Eye (tissue), 1 donor: ENCODE data around the gene TROAP.
"Not testable (repeated sequence)": the region's sequence is repeated elsewhere in the genome, so short reads cannot be mapped to it uniquely, and the experiment has no call there.

Source experiments
- DNase-seq: peaks from one replicate; pipeline ENCODE4 v3.0.0-alpha.2; 2015

The TROAP gene

DNA sequence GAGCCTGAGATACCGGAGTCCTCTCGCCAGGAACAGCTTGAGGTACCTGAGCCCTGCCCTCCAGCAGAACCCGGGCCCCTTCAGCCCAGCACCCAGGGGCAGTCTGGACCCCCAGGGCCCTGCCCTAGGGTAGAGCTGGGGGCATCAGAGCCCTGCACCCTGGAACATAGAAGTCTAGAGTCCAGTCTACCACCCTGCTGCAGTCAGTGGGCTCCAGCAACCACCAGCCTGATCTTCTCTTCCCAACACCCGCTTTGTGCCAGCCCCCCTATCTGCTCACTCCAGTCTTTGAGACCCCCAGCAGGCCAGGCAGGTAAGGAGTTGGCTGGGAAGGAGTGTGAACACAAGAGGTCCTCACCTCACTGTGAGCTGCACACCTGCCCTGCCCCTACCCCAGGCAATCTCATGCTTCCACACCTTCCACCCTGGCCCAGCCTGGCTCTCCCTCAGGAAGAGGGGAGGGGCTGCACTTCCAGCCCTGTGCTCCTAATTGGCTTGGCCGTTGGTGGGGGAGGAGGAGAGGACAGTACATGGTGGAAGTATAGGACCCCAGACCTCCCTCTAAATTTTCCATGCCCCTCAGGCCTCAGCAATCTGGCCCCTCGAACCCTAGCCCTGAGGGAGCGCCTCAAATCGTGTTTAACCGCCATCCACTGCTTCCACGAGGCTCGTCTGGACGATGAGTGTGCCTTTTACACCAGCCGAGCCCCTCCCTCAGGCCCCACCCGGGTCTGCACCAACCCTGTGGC is 7.8 kb downstream of the TROAP start:
- DNase-seq, result no peak

DNA sequence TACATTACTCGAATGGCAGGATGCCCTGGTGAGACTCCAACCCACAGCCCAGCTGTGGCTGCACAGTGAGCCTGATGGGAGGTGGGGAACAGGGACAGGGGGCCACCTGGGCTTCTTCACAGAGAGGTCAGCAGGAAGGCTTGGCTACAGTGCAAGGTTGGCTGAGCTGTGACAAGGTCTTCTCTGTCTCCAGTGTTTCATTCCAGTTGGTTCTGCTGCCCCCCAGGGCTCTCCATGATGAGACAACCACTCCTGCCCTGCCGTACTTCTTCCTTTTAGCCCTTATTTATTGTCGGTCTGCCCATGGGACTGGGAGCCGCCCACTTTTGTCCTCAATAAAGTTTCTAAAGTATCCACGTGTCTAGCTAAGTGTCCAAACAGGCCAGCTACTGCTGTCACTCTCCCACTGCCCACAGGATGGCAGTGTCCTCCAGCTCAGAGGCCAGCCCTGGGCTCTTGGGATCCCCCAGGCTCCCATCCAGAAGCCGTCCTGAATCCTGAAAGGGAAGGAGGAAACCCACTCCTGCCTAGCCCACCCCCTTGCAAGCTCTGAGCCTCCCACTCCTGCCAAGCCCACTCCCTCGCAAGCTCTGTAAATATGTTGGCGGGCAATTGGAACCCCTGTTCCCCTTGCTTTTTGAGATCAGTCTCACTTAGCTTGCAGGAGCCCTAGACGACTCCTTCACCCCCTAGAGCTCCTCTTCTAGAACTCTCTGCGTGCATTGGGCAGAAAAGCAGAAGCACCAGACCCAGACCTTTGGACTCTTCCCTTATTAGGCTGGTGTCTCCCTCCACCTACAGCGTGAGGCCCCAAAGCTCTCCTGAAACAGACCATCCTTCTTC is 8.5 kb downstream of the TROAP start:
- peak; percentile 89 for DNase-seq

DNA sequence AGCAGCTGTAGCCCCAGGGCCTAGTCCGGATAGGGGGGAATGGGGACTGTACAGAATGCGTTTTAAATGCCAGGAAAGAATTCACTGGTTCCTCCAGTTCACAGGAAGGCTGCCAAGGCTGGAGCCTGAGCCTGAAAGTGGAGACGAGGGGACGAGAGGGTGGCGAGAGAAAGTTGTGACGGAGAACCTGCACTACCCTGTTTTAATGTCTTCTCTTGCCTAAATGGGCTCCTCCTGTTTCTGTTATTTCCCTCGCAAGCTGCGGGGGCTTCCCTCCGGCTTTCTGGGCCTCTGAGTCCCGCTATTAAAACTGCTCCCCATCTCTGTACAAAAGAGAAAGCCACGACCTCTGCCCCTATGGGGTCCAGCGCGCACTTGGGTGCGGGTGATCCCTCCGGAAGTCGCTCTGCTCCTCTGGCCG is 9.4 kb downstream of the TROAP start:
- DNase-seq, result no peak

DNA sequence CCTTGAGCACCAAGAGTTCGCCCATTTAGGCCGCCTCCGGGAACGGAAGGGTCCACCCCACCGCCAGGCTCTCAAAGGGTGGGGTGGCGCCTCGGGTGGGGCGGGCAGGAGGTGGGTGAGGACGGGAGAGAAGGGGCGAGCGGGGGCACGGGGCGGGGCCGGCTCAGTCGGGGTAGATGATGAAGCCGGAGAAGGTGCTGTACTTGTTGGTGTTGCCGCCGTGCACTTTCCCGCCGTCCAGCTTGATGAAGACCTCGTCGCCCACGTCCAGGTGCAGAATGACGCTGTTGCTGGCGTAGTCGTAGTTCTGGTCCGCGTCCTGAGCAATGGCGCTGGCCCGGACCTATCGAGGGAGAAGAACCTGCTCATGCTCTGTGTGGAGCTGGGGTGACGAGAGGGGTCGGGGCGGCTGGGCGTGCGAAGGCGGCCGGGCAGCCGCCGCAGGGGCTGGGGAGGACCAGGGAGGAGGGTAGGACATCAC is 9.9 kb downstream of the TROAP start:
- peak; percentile 49 for DNase-seq

DNA sequence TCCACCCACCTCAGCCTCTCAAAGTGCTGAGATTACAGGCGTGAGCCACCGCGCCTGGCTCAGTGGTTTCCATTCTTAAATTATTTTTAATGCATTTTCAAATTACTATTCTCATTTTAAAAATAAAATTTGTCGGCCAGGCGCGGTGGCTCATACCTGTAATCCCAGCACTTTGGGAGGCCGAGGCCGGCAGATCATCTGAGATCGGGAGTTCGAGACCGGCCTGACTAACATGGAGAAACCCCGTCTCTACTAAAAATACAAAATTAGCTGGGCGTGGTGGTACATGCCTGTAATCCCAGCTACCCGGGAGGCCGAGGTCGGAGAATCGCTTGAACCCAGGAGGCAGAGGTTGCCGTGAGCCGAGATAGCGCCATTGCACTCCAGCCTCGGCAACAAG is 10.7 kb downstream of the TROAP start:
- DNase-seq, result not testable (repeated sequence)

DNA sequence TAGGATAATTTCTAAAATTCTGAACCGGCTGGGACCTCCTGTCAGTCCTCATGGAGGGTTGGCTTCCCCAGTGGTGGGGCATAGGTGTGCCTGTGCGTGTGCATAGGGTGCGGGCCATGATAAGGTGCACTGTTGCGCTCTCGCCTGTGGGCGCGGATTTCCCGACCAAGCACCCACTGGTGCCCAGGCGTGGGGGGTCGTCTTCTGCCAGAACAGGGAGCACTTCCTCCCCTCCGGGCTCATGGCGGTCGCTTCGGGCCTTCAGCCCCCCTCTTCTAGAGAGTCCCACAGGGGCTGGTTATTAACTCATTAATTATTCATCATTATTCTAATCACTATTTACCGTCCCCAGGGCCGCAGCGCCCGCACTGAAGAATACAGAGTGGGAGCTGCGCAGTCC is 11.2 kb downstream of the TROAP start:
- no peak for DNase-seq

DNA sequence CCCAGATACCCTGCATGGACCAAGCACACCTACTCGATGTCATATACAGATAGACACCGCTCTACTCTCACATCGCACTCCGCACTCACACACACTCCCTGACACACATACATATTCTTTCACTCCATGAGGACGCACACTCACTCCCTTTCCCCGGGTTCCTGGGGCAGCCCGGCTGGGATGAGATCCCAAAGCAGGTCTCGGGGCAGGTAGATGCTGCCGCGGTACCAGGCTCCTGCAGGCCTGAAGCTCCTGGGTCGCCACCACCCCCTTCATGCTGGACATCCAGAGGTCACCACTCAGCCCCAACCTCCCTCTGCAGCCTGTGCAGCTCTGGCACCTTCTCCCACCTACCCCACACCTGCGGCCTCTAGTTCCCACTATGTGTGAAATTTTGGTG is 11.6 kb downstream of the TROAP start:
- DNase-seq, result no peak

DNA sequence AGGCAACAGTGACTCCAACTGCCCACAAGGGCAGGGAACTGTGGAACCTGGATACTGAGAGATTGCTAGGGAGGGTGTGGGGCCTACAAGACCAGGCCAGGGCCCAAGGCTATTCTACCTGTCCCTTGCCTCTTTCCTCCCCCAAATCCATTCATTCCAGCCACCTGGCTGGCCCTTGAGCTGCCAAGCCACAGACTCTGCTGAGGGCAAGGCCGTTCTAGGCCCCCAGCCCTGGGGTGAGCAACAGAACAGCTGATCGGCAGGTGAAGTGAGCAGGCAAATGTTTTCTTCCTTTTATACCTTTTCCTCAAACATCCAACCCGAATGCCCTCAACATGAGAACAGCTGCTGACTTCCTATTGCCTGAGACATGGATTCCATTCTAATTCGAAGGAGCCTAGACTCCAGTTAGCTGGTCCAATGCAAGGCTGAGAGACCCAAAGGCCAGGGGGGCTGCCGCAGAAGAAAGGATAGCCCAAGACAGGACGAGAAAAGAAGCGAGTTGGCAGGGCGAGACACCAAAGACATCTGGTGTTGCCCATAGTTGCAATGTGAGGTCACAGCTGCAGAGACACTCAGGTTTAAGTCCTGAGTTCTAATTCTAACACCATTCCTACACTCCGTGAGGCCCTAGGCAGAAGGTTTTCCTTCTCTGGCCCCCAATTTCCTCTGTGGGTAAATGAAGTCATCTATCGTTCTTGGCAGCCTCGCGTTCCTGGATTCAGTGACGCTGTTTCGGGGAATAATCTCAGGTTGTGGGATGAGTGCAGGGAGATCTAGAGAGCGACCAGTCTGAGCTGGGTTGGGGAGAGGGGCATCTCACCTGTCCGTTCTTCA is 12.3 kb downstream of the TROAP start:
- peak; percentile 44 for DNase-seq

DNA sequence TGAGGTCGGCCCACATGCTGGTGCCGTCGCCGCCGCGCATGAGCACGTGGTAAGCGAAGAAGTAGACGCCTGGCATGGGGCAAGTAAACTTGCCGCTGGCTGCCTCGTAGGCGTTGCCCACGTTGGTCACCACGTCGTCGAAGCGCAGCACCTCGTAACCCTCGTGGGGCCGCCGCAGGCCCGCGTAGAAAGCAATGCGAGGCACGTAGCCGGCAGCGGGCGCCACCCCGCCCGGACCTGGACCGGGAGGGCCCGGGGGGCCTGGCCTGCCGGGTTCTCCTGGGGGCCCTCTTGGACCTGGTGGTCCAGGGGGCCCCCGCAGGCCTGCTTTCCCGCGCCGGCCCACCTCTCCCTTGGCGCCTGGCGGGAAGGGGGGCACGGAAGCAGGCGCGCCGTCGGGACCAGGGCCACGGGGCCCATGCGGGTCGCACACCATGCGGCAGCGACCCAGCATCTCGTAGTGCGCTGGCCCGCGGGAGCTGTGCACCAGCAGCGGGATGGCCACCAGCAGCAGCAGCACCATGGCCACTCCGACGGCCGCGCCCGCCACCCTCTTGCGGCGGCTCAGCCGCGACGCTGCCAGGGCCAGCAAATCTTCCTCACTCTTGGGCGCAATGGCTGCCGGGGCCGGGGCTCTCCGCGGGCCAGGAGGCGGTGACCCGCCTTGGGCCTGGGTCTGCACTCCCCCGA is 13.0 kb downstream of the TROAP start:
- DNase-seq, result no peak

DNA sequence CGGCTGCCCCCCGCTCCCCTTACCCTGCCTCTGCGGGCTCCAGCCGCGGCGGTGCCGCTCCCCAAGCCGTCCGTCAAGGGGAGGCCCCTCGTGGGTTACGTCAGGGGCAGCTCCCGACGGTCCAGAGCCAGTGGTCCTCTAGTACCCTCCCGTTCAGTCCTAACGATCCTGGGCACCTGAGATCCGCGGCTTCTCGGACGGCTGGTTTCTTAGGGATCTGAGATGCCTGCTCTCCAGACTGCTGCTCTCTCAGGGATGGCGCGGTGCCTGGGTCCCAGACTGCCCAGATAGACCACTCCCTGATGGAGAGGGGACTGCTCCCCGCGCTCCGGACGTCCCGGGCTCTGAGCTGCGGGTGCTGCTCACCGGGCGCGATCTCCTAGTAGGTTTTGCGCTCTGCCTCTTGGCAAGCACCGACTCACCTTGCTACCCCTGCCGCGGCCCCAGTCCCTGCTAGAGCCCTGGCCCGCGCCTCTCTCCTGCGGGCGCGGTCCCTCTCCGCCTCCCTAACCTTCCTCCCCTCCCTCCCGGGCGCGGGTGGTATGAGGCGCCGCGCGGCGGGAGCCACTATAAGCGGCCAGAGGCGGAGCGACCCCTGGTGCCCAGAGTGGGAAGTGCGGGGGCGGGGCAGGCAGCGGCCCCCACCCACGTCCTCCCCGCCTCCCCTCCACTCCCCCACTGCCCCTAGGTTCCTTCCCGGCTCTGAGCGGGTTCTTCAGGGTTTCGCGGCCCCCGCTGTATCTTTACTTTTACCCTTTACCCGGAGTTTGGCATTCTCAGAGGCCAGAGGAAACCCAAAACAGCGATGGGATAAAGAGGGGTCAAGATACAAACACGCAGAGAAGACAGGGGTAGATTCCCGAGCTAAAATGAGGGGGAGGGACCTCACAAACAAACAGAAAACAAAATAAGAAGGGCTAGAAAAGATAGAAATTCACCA is 13.9 kb downstream of the TROAP start, which contains the start of gene C1QL4:
TSS of gene C1QL4 (minus strand) at position 544 of the 940 bp plus-strand sequence. CDS start 711 bp downstream, outside the sequence.
- peak; percentile 95 for DNase-seq

DNA sequence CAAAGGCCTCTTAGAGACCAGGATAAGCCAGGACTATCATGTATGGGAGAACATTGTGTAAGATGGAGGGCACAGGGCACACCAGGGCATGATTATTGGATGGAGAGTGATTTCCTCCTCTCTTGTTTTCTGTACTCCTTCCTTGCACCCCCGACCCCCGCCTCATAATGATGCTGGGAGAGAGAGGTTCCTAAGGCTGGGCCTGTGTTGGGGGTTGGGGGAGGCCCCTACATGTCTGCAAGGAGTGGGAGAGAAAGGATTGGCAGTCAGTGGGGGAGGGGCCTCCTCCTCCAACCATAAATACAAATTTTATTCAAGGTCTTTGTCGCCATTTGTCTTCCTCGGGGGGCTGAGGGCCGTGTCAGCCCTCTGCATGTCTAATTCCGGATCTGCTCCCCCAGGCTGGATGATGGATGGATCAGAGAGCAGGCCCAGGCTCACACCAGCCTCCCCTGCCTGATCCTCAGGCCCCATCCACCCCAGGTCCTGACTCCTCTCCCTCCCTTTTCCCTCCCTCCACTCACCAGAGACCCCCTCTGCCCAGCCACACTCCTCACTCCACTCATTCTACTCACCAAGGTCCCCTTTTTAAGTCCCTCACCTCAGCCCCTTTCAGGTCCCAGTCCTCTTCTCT is 15.9 kb downstream of the TROAP start:
- no peak for DNase-seq

DNA sequence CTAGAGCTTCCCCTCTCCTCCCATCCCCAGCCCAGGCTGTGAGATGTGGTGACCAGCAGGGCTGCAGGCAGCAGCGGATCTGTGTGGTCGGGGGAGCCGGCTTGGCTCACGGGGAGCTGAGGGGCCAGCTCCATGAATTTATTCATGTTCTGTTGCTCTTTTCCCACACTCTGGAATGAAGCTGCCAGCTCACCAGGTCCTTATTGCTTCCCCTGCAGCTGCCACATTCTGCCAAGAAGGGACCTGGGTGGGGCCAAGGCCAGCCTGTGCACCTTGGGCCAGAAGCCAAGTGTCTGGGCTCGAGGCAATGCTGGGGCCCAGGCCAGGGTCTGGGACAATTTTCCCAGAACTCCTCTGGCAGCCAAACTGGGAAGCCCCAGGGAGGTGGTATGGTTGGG is 16.4 kb downstream of the TROAP start:
- no peak for DNase-seq

DNA sequence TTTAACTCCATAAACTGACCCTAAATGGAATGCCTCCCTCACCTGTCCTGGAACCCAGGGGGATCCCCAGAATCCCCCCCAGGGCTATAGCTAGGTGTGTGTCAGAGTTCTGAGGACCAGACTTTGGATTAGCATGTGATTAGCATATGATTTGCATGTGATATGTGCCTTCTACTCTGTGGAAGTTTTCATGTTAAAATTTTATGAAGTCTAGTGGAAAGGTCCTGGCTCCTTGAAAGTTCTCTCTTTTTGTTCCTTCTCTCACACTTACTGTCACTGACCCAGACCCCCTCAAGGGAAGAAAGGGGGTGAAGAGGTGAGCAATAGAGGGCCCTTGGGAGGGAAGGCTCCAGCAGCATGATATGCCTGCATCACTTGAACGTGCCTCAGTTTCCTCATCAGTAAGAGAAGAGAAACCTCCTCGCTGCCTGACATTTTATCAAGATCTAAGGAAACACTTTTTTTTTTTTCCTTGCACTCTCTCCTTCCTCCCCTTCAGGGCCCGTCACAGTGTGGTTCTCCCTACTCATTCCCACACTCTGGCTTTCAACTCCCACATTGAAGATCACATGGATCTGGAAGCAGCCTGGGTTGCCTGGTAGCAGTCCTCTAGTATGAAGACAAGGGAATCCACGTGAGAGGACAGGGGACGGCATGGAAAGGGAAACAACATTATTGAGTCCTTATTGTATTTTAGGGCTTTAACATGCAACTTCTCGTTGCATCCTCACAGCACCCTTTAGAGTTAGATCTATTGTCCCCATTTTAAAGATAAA is 17.2 kb downstream of the TROAP start:
- no peak for DNase-seq

DNA sequence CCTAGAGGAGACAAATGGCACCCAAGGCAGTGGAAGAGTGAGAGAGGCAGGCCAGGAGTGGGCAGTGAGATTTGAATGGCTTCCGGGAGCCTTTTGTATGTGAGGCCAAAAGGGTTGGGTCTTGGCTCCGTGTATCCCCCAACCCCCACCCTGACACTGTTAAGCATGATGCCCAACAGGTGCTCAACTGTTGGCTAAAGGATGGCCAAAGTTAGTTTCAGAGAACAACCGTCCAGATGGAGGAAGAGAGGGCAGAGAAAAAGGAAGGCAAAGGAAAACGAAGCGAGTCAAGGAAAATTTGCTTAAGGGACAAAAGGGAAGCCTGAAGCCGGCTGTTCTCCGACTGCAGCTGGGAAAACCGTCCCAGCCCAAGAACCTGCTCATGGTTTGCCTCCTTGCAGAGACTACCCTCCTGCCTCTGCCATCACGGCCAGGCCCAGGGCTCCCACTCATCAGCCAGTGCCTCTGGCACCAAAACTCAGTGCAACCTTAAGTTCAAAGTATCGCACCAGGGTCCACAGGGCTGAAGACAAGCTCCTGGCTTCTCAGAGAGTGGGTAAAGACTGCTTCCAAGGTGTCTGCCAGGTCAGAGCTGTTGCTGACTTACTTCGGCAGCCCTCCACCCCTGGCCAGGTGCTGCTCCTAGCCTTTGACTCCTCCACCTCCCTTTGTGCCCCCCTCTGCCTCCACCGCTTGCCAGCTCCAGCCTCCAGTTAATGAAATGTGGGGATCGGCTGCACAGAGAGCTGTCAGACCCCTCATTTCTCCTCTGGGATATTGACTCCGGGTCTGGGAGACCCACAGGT is 18.1 kb downstream of the TROAP start:
- no peak for DNase-seq

DNA sequence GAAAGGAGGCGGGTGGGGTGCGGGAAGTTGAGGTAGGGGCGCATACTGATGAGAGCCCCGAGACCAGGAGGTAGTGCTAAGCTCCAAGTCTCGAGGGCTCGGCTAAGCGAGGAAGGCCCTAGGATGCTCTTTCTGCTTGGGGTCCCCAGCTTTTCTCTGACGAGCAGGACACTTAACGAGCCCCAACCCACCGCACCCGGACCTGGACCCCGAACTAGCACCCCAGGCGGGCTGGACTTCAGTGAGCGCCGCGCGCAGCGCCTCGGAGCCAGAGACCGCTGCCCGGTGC is 18.7 kb downstream of the TROAP start:
- DNase-seq, result no peak

DNA sequence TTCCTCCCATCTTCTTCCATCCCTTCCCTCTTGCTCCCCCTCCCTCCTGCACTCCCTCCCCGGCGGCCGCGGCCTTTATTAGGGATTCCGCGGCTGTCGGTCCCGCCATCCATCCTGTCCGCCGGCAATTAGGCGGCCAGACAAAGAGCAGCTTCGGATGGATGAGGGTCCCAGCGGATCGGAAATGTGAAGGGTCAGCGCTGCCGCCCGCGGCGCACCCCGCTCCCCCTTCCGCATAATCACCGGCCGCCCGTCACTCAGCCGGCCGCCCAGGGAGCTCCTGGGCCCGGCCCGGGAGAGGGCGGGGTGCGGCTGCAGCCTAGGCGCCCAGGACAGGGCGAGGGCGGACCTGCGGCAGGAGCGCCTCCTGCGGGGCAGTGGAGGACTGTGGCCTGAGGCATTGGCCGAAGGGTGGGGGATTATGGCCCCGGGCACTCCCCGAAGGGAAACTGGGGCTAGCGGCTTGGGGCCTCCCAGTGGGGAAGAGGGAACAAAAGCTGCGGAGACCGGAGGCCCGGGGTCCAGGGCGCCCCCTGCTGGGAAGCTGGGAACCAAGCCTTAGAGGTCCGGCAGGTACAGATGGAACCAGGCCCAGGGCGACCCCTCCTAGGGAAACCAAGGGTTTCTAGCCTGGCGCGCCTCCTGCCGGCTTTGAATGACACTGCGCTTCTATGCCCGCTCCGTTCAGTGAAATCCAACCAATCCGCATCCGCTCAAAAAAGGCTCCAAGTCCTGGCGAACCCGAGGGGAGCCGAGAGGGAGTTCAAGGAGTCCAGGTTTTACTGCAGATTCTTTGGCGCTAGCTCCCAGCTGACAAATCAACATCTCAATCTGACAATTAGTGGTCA is 19.2 kb downstream of the TROAP start:
- DNase-seq, result peak; percentile 95

DNA sequence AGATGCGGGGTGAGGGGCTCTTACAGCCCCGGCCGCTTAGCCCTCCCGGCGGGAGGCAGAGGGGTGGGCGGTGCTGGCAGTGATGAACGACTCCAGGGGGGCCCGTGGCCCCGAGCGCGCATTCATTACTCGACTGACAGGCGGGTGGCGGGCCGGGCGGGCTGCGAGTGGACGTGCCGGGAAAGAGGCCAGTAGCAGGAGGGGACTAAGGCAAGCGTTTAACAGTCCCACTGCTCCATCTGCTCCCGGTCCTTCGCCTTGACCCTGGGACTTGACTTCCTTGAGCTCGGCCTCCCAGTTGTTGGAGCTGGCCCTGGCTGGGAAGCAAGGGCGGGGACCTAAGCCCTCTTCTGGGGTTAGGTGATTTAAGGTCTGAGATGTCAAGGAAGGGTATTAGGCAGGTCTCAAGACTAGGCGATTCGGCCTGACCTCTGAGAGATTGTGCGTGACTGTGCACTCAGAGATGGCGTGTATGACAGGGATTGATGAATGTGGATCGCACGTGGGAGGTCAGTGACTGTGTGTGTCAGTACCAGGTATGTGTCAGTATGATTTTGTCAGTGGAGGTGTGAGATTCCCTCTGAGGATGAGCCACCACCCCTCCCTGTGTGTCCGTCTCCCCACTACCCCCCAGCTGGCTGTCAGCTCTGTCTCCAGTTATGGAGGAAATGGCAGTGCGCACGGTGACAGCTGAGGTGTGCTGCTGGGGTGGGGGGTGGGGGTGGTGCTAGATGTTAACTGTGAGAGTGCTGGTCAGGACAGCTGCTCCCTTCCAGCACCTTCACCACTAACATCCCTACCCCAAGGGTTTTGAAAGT is 20.1 kb downstream of the TROAP start:
- no peak for DNase-seq
